Spleen (tissue), 7 donors: ENCODE results near the gene SH3D19.
"Not testable (repeated sequence)": the region's sequence is repeated elsewhere in the genome, so short reads cannot be mapped to it uniquely, and the experiment has no call there.

Experiments used
- CTCF ChIP-seq, 11 experiments: fragments of 200-600 bp in 7 of 11; fragments of 450-650 bp in 4 of 11; sonication (generic) in 4 of 11; IDR thresholded peaks in 8 of 11; conservative IDR thresholded peaks in 3 of 11; 1 replicate in 7 of 11; 2 replicates in 4 of 11; pipeline versions ENCODE4 v1.4.0 to v1.8.0; 2016 to 2021; ENCODE audit warnings: antibody characterized with exemption in 11 of 11, inconsistent platforms in 4 of 11, mild to moderate bottlenecking in 1 of 11
- POLR2A ChIP-seq, 3 donors: fragments of 450-650 bp; IDR thresholded peaks; one replicate each; pipeline ENCODE4 v1.5.1; 2017; ENCODE audit warnings: antibody characterized with exemption in 3 of 3, mild to moderate bottlenecking in 1 of 3
- donor health status: DM: no; HTN: no; CAD: no; lungs with moderate emphysema.
- donor health status: DM: no; HTN: no; CAD: no.
- donor health status: DM: no; HTN: no; CAD: no.

- not testable (repeated sequence) for TF ChIP-seq POLR2A (IDR thresholded peaks at IDR 0.05); CTCF (IDR thresholded peaks at IDR 0.05 in 8 of 11, conservative IDR thresholded peaks at IDR 0.05 in 3 of 11)
These were observed 247.4 kb downstream of the SH3D19 start for GRCh38 chr4:151077978-151078377.
